Measurements from ENCODE around the gene PRL. TPM values are rescaled to one million over a fixed set of nuclear protein-coding genes. Genes with fewer than 3 reads are reported as not detected.

Gene PRL
- total RNA-seq (1.1 TPM), polyA plus RNA-seq (10.5 TPM)
- long read RNA-seq, donor 1 = 0 reads
- long read RNA-seq, donor 2 = 0 reads
- long read RNA-seq, donor 3 = 0 reads
- long read RNA-seq, donor 4 = 0 reads
- long read RNA-seq, donor 5, partial matches to known transcripts = 0 of 5 reads
- long read RNA-seq, donor 5, other reads (novel, unspliced or antisense) = 5 of 5 reads
- long read RNA-seq, donor 6 = 0 reads
- long read RNA-seq, donor 7 = 0 reads
- long read RNA-seq, donor 8 = 0 reads
- long read RNA-seq, donor 9, partial matches to known transcripts = 0 of 1 reads
- long read RNA-seq, donor 9, other reads (novel, unspliced or antisense) = 0 of 1 reads
- long read RNA-seq, donor 10 = 0 reads

DNA sequence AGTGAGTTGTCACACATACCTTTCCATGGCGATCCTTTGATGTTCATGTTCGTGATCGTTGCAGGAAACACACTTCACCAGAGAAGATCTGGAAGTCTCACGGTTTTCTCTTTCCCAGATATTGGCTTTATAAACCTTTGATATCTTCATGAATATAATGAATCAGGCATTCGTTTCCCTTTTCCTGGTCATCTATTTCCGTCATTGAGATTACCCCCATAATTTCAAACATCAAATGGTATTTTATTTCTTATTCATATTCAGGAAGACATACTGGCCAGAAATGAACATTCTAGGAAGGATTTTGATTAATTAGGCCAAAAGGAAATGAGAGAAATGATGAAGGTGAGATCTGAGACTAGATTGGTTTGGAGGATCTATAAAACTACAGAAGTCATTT lies at the start of gene PRL:
Gene PRL (minus strand): TSS at position 101 of the 400 bp plus-strand sequence. CDS start 54 bp downstream, at position 47.
- H3K27me3 ChIP-seq (ENCODE audit: control insufficient read depth in 2 of 2, insufficient read depth in 1 of 2, low read length in 1 of 2) = no peaks in the 10 kb centered on the region
- no peaks in the 10 kb centered on the region for H3K36me3 ChIP-seq (ENCODE audit: control insufficient read depth in 2 of 2, insufficient read depth in 2 of 2, low read length in 1 of 2)
- H3K4me1 ChIP-seq (ENCODE audit: control insufficient read depth in 2 of 2, insufficient read depth in 2 of 2, low read length in 2 of 2) = no peaks in the 10 kb centered on the region
- WGBS = 97% methylated on average over 6 of the region's 6 CpGs
- no peak for DNase-seq (ENCODE audit: low read depth in 6 of 9, low spot score in 9 of 9)
- no peak within 1 kb of the TSS for H3K27ac ChIP-seq (ENCODE audit: low read depth in 1 of 2, low read length in 1 of 2)
- H3K4me3 ChIP-seq (ENCODE audit: low read length in 2 of 2) = no peak within 1 kb of the TSS
- no peaks in the 10 kb centered on the region for H3K9me3 ChIP-seq (ENCODE audit: control insufficient read depth in 2 of 2, insufficient read depth in 1 of 2, low read length in 1 of 2)

DNA sequence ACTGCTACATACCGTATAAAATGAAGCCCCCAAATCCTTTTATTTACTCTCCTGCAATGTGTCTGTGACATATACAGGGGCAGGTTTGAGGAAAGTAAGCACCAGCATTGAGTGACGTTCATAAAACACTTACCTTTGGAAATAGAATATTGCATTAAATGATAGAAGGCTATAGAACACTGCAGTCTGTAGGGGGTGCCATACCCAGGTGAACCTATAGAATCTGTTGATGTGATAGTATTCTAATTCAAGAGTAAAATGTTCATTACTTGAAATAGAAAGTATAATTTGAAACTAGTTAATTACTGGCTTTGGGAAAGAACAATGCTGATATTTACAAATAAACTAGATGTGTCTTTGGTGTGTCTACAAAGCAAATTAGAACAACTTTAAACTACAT lies 47.0 kb upstream of the PRL start:
- Histone ChIP-seq H3K9me3 (ENCODE audit: control insufficient read depth in 2 of 2, insufficient read depth in 1 of 2, low read length in 1 of 2) (no peaks in the 10 kb centered on the region), H3K27me3 (ENCODE audit: control insufficient read depth in 2 of 2, insufficient read depth in 1 of 2, low read length in 1 of 2) (no peaks in the 10 kb centered on the region), H3K4me1 (ENCODE audit: control insufficient read depth in 2 of 2, insufficient read depth in 2 of 2, low read length in 2 of 2) (no peaks in the 10 kb centered on the region), H3K36me3 (ENCODE audit: control insufficient read depth in 2 of 2, insufficient read depth in 2 of 2, low read length in 1 of 2) (no peaks in the 10 kb centered on the region), H3K27ac (ENCODE audit: low read depth in 1 of 2, low read length in 1 of 2) (no peak overlapping the region), H3K4me3 (ENCODE audit: low read length in 2 of 2) (no peak overlapping the region)
- no peak for DNase-seq (ENCODE audit: low read depth in 6 of 9, low spot score in 9 of 9)
- WGBS = 99% methylated on average over 2 of the region's 2 CpGs

DNA sequence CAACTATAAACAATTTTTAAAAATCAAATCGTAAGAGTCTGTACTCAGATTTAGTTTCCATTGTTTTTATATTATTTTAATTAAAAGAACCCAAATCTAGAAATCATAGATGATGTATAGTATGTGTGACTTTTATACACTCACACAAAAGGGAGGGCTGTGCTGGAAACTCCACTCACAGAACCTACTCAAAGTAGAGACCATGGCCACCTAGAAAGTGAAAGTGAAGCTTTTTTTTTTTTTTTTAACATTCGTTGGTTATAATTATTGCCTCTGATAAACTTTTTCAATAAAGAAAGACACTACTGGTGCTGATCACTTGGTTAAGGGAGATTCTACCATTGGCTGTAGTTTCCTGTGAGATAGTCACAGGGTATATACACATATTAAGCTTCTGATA lies 37.9 kb upstream of the PRL start:
- Histone ChIP-seq H3K9me3 (ENCODE audit: control insufficient read depth in 2 of 2, insufficient read depth in 1 of 2, low read length in 1 of 2) (peaks cover 0 to 2% of the 10 kb centered on the region in 2 donors), H3K4me3 (ENCODE audit: low read length in 2 of 2) (no peak overlapping the region)

DNA sequence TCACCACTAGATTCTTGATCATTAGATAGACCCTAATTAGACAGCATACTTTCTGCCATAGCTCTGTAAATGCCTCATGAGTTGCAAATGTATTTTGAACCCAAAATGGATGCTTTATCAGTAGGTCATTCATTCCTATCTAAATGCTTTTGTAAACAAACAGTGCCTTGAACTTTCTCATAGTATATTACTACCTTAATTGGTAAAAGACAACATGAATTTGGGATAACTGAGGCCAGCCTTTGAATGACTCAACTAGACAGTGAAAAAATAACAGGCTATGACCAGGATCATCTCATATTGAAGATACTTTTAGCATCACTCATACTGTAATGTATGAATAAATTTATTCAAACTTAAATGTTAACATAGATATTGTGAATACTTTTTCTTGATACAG lies 37.0 kb upstream of the PRL start:
- DNase-seq (ENCODE audit: low read depth in 6 of 9, low spot score in 9 of 9) = no peak
- no peaks in the 10 kb centered on the region for H3K4me1 ChIP-seq (ENCODE audit: control insufficient read depth in 2 of 2, insufficient read depth in 2 of 2, low read length in 2 of 2)

More for the DNA sequence above, 37.9 kb upstream of the PRL start:
- no peak overlapping the region for H3K27ac ChIP-seq (ENCODE audit: low read depth in 1 of 2, low read length in 1 of 2)
- no peaks in the 10 kb centered on the region for H3K4me1 ChIP-seq (ENCODE audit: control insufficient read depth in 2 of 2, insufficient read depth in 2 of 2, low read length in 2 of 2)
- no peaks in the 10 kb centered on the region for H3K27me3 ChIP-seq (ENCODE audit: control insufficient read depth in 2 of 2, insufficient read depth in 1 of 2, low read length in 1 of 2)
- peak in 1 of 9 donors; percentile 32 for DNase-seq (ENCODE audit: low read depth in 6 of 9, low spot score in 9 of 9)
- no peaks in the 10 kb centered on the region for H3K36me3 ChIP-seq (ENCODE audit: control insufficient read depth in 2 of 2, insufficient read depth in 2 of 2, low read length in 1 of 2)
- 52% methylated on average over 2 of the region's 2 CpGs for WGBS

DNA sequence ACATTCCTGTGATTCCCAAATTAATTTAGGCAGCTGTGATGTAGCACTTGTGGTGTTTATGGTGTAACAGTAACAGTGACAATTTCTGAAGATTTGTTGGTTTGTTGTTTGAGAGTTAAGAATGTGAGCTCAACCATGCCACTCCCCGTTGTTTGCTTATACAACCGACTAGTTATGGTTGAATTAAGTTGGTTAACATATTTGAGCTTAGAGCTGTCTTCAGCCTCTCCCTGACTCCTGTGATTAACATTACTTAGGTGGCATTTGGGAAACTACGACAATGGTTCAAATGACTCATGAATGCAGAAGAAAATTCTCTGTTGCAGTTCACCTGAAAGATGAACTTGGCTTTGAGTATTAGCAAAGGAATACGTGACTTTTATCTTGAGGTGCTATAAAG lies 35.9 kb upstream of the PRL start:
- WGBS = 95% methylated on average over 4 of the region's 4 CpGs
- no peaks in the 10 kb centered on the region for H3K36me3 ChIP-seq (ENCODE audit: control insufficient read depth in 2 of 2, insufficient read depth in 2 of 2, low read length in 1 of 2)
- no peak overlapping the region for H3K4me3 ChIP-seq (ENCODE audit: low read length in 2 of 2)
- H3K27me3 ChIP-seq (ENCODE audit: control insufficient read depth in 2 of 2, insufficient read depth in 1 of 2, low read length in 1 of 2) = no peaks in the 10 kb centered on the region
- H3K9me3 ChIP-seq (ENCODE audit: control insufficient read depth in 2 of 2, insufficient read depth in 1 of 2, low read length in 1 of 2) = peaks cover 0 to 2% of the 10 kb centered on the region in 2 donors
- DNase-seq (ENCODE audit: low read depth in 6 of 9, low spot score in 9 of 9) = no peak
- H3K27ac ChIP-seq (ENCODE audit: low read depth in 1 of 2, low read length in 1 of 2) = no peak overlapping the region
- no peaks in the 10 kb centered on the region for H3K4me1 ChIP-seq (ENCODE audit: control insufficient read depth in 2 of 2, insufficient read depth in 2 of 2, low read length in 2 of 2)

More for the DNA sequence above, 37.0 kb upstream of the PRL start:
- peaks cover 0 to 2% of the 10 kb centered on the region in 2 donors for H3K9me3 ChIP-seq (ENCODE audit: control insufficient read depth in 2 of 2, insufficient read depth in 1 of 2, low read length in 1 of 2)
- H3K27ac ChIP-seq (ENCODE audit: low read depth in 1 of 2, low read length in 1 of 2) = no peak overlapping the region
- H3K4me3 ChIP-seq (ENCODE audit: low read length in 2 of 2) = no peak overlapping the region
- H3K36me3 ChIP-seq (ENCODE audit: control insufficient read depth in 2 of 2, insufficient read depth in 2 of 2, low read length in 1 of 2) = no peaks in the 10 kb centered on the region
- H3K27me3 ChIP-seq (ENCODE audit: control insufficient read depth in 2 of 2, insufficient read depth in 1 of 2, low read length in 1 of 2) = no peaks in the 10 kb centered on the region

DNA sequence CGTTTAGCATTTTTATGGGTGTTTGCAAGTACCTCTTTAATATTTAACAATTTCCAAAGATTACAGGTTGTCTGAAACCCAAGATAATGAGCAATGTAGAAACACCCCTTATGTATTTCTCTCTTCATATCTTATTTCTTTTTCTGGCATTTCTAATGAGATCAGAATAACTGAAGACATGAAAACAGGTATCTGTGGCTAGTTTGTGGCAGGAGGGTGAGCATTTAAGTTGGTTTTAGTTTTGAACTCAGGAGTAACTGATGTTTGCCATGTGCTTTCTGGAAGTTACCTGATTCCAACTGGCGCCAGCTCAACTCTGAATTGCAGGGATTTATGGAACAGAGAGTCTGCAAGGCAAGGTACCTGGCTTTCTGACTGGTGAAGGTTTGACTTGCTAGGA lies 35.4 kb upstream of the PRL start:
- no peaks in the 10 kb centered on the region for H3K4me1 ChIP-seq (ENCODE audit: control insufficient read depth in 2 of 2, insufficient read depth in 2 of 2, low read length in 2 of 2)

DNA sequence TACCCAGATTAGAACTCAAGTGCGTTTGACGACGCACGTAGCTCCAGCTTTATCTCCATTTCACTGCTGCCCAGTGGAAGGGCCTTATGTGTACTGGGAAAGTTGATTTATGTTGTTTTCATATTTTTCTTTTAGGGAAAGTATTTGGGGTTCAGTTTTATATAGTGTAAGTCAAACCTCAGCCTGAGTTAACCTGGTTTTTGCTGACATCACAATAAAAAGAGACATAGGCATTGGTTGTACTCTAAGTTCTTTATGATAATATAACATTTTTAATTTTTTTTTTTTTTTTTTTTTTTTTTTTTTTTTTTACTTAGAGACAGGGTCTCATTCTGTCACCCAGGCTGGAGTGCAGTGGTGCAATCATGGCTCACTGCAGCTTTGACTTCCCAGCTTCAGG lies 34.1 kb upstream of the PRL start:
- H3K4me3 ChIP-seq (ENCODE audit: low read length in 2 of 2) = no peak overlapping the region
- no peaks in the 10 kb centered on the region for H3K36me3 ChIP-seq (ENCODE audit: control insufficient read depth in 2 of 2, insufficient read depth in 2 of 2, low read length in 1 of 2)
- 99% methylated on average over 4 of the region's 4 CpGs for WGBS
- no peaks in the 10 kb centered on the region for H3K27me3 ChIP-seq (ENCODE audit: control insufficient read depth in 2 of 2, insufficient read depth in 1 of 2, low read length in 1 of 2)
- DNase-seq (ENCODE audit: low read depth in 6 of 9, low spot score in 9 of 9) = no peak
- H3K9me3 ChIP-seq (ENCODE audit: control insufficient read depth in 2 of 2, insufficient read depth in 1 of 2, low read length in 1 of 2) = peaks cover 0 to 2% of the 10 kb centered on the region in 2 donors
- no peak overlapping the region for H3K27ac ChIP-seq (ENCODE audit: low read depth in 1 of 2, low read length in 1 of 2)
- H3K4me1 ChIP-seq (ENCODE audit: control insufficient read depth in 2 of 2, insufficient read depth in 2 of 2, low read length in 2 of 2) = no peaks in the 10 kb centered on the region

More for the DNA sequence above, 35.4 kb upstream of the PRL start:
- Histone ChIP-seq H3K36me3 (ENCODE audit: control insufficient read depth in 2 of 2, insufficient read depth in 2 of 2, low read length in 1 of 2) (no peaks in the 10 kb centered on the region), H3K27me3 (ENCODE audit: control insufficient read depth in 2 of 2, insufficient read depth in 1 of 2, low read length in 1 of 2) (no peaks in the 10 kb centered on the region), H3K9me3 (ENCODE audit: control insufficient read depth in 2 of 2, insufficient read depth in 1 of 2, low read length in 1 of 2) (peaks cover 0 to 2% of the 10 kb centered on the region in 2 donors), H3K4me3 (ENCODE audit: low read length in 2 of 2) (no peak overlapping the region), H3K27ac (ENCODE audit: low read depth in 1 of 2, low read length in 1 of 2) (no peak overlapping the region)
- no peak for DNase-seq (ENCODE audit: low read depth in 6 of 9, low spot score in 9 of 9)
- WGBS = 98% methylated on average over 2 of the region's 2 CpGs

DNA sequence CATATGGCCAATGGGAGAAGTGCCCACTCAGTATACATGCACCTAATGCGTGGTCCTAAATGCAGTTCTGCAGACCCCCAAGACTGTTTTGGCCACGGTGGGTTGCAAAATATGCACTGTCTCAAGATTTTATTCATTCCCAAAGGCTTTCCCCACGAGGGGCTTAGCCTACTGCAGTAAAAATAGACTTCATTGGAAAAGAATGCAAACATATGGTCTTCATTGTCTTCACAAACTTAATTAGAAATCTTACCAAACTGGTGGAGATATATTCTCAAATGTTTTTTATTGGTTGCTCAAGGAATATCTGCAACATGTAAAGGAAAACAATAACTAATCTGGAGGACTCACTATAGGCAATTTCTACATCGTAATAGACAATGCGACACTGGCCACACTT lies 31.6 kb upstream of the PRL start:
- Histone ChIP-seq H3K9me3 (ENCODE audit: control insufficient read depth in 2 of 2, insufficient read depth in 1 of 2, low read length in 1 of 2) (peaks cover 0 to 2% of the 10 kb centered on the region in 2 donors), H3K4me1 (ENCODE audit: control insufficient read depth in 2 of 2, insufficient read depth in 2 of 2, low read length in 2 of 2) (no peaks in the 10 kb centered on the region), H3K4me3 (ENCODE audit: low read length in 2 of 2) (no peak overlapping the region), H3K36me3 (ENCODE audit: control insufficient read depth in 2 of 2, insufficient read depth in 2 of 2, low read length in 1 of 2) (no peaks in the 10 kb centered on the region), H3K27me3 (ENCODE audit: control insufficient read depth in 2 of 2, insufficient read depth in 1 of 2, low read length in 1 of 2) (no peaks in the 10 kb centered on the region), H3K27ac (ENCODE audit: low read depth in 1 of 2, low read length in 1 of 2) (no peak overlapping the region)
- WGBS = 97% methylated on average over 5 of the region's 5 CpGs
- no peak for DNase-seq (ENCODE audit: low read depth in 6 of 9, low spot score in 9 of 9)

DNA sequence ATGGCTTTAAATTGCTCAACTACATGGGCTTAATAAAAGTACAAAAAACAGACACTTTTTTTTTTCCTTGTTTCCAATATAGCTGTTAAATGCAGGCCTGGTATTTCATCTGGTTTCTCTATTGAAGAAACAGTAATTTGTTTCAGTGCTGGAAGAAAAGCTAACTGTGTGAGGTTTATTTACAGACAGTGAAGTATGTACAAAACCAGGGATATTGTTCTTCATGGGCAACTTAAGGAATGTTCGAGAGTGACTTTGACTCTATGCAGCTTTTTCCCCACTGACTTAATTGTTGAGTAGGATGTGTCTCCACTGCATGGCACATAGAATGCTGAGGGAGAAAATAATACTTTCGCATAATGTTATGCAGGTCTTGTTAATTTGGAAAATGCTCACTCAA lies 31.0 kb upstream of the PRL start:
- DNase-seq (ENCODE audit: low read depth in 6 of 9, low spot score in 9 of 9) = no peak

More for the DNA sequence above, 31.0 kb upstream of the PRL start:
- over 99% methylated on average over 2 of the region's 2 CpGs for WGBS
- peaks cover 0 to 2% of the 10 kb centered on the region in 2 donors for H3K9me3 ChIP-seq (ENCODE audit: control insufficient read depth in 2 of 2, insufficient read depth in 1 of 2, low read length in 1 of 2)
- H3K27ac ChIP-seq (ENCODE audit: low read depth in 1 of 2, low read length in 1 of 2) = no peak overlapping the region
- H3K4me3 ChIP-seq (ENCODE audit: low read length in 2 of 2) = no peak overlapping the region
- no peaks in the 10 kb centered on the region for H3K4me1 ChIP-seq (ENCODE audit: control insufficient read depth in 2 of 2, insufficient read depth in 2 of 2, low read length in 2 of 2)
- H3K36me3 ChIP-seq (ENCODE audit: control insufficient read depth in 2 of 2, insufficient read depth in 2 of 2, low read length in 1 of 2) = no peaks in the 10 kb centered on the region
- H3K27me3 ChIP-seq (ENCODE audit: control insufficient read depth in 2 of 2, insufficient read depth in 1 of 2, low read length in 1 of 2) = no peaks in the 10 kb centered on the region
